Measurements from ENCODE around the gene ZNF440.
"Not testable (repeated sequence)": the region's sequence is repeated elsewhere in the genome, so short reads cannot be mapped to it uniquely, and the experiment has no call there.

Gene ZNF440

DNA sequence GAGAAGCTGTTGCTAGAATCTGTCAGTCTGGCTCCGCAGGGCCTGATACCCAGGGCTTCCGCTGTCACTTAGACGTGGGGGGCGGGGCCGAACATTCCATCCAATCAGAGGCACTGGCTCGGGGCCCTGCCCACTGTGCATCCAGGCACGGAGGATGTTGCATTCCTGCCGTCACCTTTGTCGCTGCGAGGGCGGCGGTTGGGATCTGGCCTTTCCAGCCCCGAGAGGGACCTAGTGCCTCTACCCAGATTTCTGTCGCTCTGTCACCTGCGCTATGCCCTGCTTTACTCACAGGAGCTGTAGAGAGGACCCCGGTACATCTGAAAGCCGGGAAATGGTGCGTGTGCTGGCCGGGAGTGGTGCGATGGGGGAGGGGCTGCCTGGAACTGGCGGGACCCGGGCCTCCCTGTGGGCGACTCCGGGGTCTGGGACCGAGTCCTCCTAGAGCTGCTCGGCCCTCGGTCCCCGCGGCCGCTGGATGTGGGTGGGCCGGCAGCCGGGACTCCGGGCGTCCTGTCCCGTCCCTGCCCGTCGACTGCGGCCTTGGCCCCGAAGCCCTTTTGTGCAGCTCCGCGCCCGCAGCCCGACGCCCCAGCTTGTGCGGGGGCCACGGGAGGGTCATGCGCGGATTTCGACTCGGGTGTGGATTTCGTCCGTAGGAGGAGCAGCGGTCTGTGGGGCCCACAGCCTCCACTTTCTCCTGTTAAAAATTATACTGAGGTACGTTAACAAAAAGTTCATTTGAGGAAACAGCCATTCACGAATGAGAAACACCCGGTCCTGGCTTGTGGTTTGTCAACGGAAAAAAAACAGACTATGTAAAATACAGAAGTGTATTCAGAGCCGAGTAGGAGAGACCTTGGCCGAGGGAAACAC, 34.8 kb downstream of the ZNF440 start, which contains the start of gene ZNF439:
ZNF439 (plus strand) TSS at position 133 of the 876 bp plus-strand sequence; CDS start at position 275, 142 bp downstream.
- peaks cover 31% of the 10 kb centered on the region for H3K9me3 Mint-ChIP-seq
- H3K36me3 Mint-ChIP-seq (ENCODE audit: low read depth), result peaks cover 30% of the 10 kb centered on the region
- DNase-seq (ENCODE audit: low spot score), result peak; percentile 83
- peaks cover 12% of the 10 kb centered on the region for H3K4me1 Mint-ChIP-seq (ENCODE audit: low read depth)
- H3K27me3 Mint-ChIP-seq (ENCODE audit: low read depth), result no peaks in the 10 kb centered on the region
- peak within 1 kb of the TSS; percentile 89 for H3K4me3 Mint-ChIP-seq
- H3K27ac Mint-ChIP-seq, result peak within 1 kb of the TSS; percentile 84

DNA sequence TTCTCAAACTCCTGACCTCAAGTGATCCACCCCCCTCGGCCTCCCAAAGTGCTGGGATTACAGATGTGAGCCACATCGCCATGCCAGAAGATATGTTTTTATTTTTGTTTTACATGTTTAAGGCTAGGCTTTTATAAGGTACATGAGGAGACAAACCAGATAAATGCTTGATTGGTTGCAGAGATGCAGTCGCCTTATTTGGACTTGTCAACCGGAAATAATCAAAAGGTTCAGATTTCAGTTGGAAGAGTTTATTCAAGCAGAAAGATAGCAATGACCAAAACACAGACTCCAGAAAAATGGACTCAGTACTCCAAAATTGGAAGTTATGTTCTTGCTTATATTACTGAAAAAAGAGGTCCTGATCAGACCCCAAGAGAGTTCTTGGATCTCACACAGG, 36.2 kb downstream of the ZNF440 start:
- Mint-ChIP-seq H3K9me3 (peaks cover 34% of the 10 kb centered on the region), H3K36me3 (ENCODE audit: low read depth) (peaks cover 40% of the 10 kb centered on the region), H3K4me1 (ENCODE audit: low read depth) (peaks cover 12% of the 10 kb centered on the region)
- DNase-seq (ENCODE audit: low spot score); H3K27ac Mint-ChIP-seq; H3K27me3 Mint-ChIP-seq (ENCODE audit: low read depth); H3K4me3 Mint-ChIP-seq: not testable (repeated sequence)

DNA sequence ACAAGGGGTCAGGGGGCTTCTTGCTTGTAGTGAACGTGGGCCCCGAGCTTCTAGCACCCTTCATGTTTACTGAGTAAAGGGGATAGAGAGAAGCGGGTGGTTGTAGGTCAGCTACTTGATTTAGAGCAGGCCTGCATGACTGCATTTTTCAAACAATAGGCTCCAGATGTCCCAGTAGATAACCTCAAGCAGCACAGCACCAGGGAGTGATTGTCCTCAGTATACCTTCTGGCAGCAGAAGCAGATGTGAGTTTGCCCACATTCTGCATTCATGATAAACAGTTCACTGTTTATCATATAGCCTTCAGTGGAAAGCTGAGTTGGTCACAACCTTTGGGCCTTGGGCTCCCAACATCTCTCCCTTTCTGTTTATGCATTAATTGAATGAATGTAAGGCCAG, 39.3 kb downstream of the ZNF440 start:
- H3K4me1 Mint-ChIP-seq (ENCODE audit: low read depth), result peaks cover 9% of the 10 kb centered on the region
- peaks cover 54% of the 10 kb centered on the region for H3K9me3 Mint-ChIP-seq
- DNase-seq (ENCODE audit: low spot score), result no peak
- H3K27me3 Mint-ChIP-seq (ENCODE audit: low read depth), result no peaks in the 10 kb centered on the region
- no peak overlapping the region for H3K4me3 Mint-ChIP-seq
- peaks cover 50% of the 10 kb centered on the region for H3K36me3 Mint-ChIP-seq (ENCODE audit: low read depth)
- H3K27ac Mint-ChIP-seq, result no peak overlapping the region

DNA sequence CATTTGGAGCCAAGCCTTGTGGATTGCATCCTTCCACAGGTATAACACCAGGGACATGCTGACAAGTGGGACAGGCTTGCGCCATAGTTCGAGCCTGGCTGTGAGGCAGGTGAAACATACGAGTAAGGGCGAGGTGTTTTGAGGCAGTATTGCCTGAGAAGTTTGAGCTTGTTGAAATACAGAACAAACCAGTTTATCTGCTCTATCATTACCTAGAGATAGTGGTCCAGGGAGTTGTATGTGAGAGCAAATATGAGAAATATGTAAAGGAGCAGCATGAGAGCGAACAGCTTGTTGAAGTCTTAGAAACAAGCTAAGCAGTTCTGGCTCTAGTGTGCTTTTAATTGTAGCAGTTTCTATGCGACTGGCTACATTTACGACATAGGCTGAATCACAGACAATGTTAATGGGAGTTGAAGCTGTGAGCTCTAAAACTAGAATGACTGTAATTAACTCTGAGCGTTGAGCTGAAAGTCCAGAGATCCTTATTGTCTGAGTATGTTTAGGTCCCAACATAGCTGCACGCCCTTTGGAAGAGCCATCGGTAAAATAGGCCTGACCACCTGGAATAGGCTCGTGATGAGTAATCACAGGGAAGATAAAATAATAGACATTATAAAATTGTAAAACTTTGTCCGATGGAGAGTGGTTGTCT, 42.6 kb downstream of the ZNF440 start:
- Mint-ChIP-seq H3K4me3 (no peak overlapping the region), H3K9me3 (peaks cover 74% of the 10 kb centered on the region), H3K27me3 (ENCODE audit: low read depth) (no peaks in the 10 kb centered on the region), H3K36me3 (ENCODE audit: low read depth) (peaks cover 31% of the 10 kb centered on the region), H3K27ac (no peak overlapping the region), H3K4me1 (ENCODE audit: low read depth) (no peaks in the 10 kb centered on the region)
- no peak for DNase-seq (ENCODE audit: low spot score)

DNA sequence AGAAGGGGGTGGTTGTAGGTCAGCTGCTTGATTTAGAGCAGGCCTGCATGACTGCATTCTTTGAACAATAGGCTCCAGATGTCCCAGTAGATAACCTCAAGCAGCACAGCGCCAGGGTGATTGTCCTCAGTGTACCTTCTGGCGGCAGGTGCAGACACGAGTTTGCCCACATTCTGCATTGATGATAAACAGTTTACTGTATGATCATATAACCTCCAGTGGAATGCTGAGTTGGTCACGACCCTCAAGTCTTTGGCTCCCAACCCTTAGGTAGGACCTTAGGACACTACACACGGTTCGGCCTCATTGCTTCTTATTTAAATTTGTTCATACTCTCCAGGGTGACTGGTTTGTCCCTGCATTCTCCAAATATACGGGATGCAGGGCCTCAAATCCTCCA, 46.6 kb downstream of the ZNF440 start:
- Mint-ChIP-seq H3K36me3 (ENCODE audit: low read depth) (peaks cover 38% of the 10 kb centered on the region), H3K4me3 (no peak overlapping the region), H3K27ac (no peak overlapping the region), H3K27me3 (ENCODE audit: low read depth) (no peaks in the 10 kb centered on the region), H3K9me3 (peaks cover 87% of the 10 kb centered on the region), H3K4me1 (ENCODE audit: low read depth) (no peaks in the 10 kb centered on the region)
- no peak for DNase-seq (ENCODE audit: low spot score)

DNA sequence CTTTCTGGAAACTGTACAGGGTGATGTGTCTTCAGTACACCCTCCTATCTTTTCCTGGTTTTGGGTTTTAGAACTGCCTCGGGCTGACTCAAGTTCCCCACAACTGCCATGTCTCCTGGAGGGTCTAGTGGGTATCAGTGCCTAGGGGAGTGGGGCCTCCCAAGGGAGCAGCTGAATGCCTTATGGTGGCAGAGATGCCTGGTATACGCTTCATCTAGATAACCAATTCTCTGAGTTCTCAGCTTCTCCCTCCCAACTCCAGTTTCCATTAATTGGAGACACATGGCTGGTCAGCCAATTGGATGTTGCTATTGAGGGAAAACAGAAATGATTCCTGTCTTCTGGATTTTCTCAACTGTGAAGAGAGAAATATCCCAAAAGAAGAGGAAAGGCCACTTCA, 47.2 kb downstream of the ZNF440 start:
- Mint-ChIP-seq H3K4me1 (ENCODE audit: low read depth) (no peaks in the 10 kb centered on the region), H3K36me3 (ENCODE audit: low read depth) (peaks cover 39% of the 10 kb centered on the region), H3K27ac (no peak overlapping the region), H3K4me3 (no peak overlapping the region), H3K9me3 (peaks cover 84% of the 10 kb centered on the region), H3K27me3 (ENCODE audit: low read depth) (no peaks in the 10 kb centered on the region)
- no peak for DNase-seq (ENCODE audit: low spot score)

DNA sequence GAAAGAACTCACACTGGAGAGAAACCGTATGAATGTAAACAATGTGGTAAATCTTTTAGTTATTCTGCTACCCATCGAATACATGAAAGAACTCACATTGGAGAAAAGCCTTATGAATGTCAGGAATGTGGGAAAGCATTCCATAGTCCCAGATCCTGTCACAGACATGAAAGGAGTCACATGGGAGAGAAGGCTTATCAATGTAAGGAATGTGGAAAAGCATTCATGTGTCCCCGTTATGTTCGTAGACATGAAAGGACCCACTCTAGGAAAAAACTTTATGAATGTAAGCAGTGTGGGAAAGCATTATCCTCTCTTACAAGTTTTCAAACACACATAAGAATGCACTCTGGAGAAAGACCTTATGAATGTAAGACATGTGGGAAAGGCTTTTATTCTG, 53.7 kb downstream of the ZNF440 start:
- not testable (repeated sequence) for H3K27ac Mint-ChIP-seq; H3K4me3 Mint-ChIP-seq; H3K4me1 Mint-ChIP-seq (ENCODE audit: low read depth); DNase-seq (ENCODE audit: low spot score); H3K27me3 Mint-ChIP-seq (ENCODE audit: low read depth)
- H3K9me3 Mint-ChIP-seq, result peaks cover 76% of the 10 kb centered on the region
- peaks cover 54% of the 10 kb centered on the region for H3K36me3 Mint-ChIP-seq (ENCODE audit: low read depth)

DNA sequence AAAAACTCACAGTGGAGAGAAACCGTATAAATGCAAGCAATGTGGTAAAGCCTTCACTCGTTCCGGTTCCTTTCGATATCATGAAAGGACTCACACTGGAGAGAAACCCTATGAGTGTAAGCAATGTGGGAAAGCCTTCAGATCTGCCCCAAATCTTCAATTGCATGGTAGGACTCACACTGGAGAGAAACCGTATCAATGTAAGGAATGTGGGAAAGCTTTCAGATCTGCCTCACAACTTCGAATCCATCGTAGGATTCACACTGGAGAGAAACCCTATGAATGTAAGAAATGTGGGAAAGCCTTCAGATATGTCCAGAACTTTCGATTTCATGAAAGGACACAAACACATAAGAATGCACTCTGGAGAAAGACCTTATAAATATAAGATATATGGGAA, 54.1 kb downstream of the ZNF440 start:
- no peak for DNase-seq (ENCODE audit: low spot score)
- Mint-ChIP-seq H3K27ac (no peak overlapping the region), H3K4me1 (ENCODE audit: low read depth) (no peaks in the 10 kb centered on the region), H3K36me3 (ENCODE audit: low read depth) (peaks cover 52% of the 10 kb centered on the region), H3K9me3 (peaks cover 73% of the 10 kb centered on the region), H3K27me3 (ENCODE audit: low read depth) (no peaks in the 10 kb centered on the region), H3K4me3 (no peak overlapping the region)

DNA sequence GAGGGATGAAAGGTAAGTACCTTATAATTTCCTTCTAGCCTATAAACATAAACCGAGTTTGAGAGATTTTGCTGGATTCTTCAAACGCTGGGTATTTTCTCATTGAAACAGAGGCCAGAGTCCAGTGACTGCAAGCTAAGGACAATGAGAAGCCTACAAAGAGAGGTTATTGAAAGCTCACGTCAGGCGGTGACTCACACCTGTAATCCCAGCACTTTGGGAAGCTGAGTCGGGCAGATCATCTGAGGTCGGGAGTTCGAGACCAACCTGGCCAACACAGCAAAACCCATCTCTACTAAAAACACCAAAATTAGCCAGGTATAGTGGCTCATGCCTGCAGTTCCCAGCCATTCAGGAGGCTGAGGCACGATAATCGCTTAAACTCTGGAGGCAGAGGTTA, 58.6 kb downstream of the ZNF440 start:
- Mint-ChIP-seq H3K4me1 (ENCODE audit: low read depth) (no peaks in the 10 kb centered on the region), H3K4me3 (no peak overlapping the region), H3K27me3 (ENCODE audit: low read depth) (no peaks in the 10 kb centered on the region), H3K36me3 (ENCODE audit: low read depth) (peaks cover 18% of the 10 kb centered on the region), H3K9me3 (peaks cover 53% of the 10 kb centered on the region), H3K27ac (no peak overlapping the region)
- no peak for DNase-seq (ENCODE audit: low spot score)

DNA sequence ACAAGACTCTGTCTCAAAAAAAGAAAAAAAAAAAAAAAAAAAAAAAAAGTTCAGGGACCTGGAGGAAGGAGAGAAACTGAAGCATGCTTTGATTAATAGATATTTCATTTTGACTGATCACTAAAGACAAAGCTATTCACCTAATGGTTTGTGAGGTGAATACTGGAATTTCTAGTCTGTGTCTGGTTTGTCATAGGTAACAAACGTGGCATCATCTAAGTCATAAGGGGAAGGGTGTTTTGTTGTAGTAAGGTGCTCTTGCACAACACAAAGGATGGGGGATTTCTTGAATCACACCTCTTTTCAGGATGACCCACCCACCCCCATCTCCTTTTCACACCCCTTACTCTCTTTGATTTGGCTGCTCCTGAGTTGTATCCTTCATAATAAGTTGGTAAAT, 59.7 kb downstream of the ZNF440 start:
- Mint-ChIP-seq H3K27me3 (ENCODE audit: low read depth) (no peaks in the 10 kb centered on the region), H3K4me1 (ENCODE audit: low read depth) (no peaks in the 10 kb centered on the region), H3K27ac (no peak overlapping the region), H3K4me3 (no peak overlapping the region), H3K9me3 (peaks cover 41% of the 10 kb centered on the region), H3K36me3 (ENCODE audit: low read depth) (peaks cover 6% of the 10 kb centered on the region)
- no peak for DNase-seq (ENCODE audit: low spot score)

DNA sequence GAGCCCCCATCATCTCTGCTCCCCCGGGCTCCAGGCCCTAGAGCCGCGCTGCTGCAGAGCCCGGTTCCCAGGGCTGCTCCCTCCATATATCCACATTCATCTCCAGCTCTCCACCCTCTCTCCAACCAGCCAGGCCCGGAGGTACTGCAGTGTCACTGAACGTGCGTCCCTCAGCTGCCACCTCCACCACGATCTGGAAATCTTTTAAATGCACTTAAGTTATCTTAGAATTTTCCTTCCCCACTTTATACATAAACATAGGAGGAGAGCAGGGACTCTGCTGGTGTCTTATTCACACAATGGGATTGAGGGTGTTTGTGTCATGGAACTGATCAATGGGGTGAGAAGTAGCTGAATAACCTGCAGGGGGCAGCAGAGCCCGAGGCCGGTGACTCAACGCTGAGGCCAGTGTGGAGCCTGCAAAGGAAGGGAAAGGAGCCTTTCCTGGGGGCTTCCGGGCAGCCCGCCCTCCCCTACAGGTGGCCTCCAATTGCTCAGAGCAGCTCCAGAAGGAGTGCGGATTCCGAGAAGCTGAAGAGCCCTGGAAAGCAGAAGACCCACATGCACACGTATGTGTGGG, 65.7 kb downstream of the ZNF440 start:
- H3K27me3 Mint-ChIP-seq (ENCODE audit: low read depth); H3K4me1 Mint-ChIP-seq (ENCODE audit: low read depth); H3K36me3 Mint-ChIP-seq (ENCODE audit: low read depth); H3K4me3 Mint-ChIP-seq; H3K27ac Mint-ChIP-seq: not testable (repeated sequence)
- H3K9me3 Mint-ChIP-seq, result peaks cover 13% of the 10 kb centered on the region
- DNase-seq (ENCODE audit: low spot score), result peak; percentile 10

DNA sequence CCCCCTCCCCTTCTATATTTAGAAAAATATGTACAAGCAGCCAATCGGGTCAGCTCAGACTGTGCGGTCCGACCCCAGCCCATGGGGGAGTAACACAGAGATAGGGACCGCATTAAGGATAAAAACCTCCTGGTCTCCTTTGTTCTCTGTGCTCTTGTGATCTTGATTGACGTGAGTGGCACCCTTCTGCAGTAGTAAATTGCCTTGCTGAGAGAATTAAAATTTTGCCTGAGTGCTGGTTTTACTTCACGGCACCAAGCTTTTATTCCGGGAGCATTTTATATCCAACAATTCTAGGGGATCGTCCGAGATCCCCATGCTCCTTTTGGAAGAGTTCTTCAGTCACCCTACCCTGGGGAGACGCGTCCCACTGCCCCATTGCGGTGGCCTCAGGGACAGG, 66.5 kb downstream of the ZNF440 start:
- no peaks in the 10 kb centered on the region for H3K27me3 Mint-ChIP-seq (ENCODE audit: low read depth)
- no peak for DNase-seq (ENCODE audit: low spot score)
- H3K36me3 Mint-ChIP-seq (ENCODE audit: low read depth), result no peaks in the 10 kb centered on the region
- H3K4me1 Mint-ChIP-seq (ENCODE audit: low read depth), result peaks cover 2% of the 10 kb centered on the region
- no peak overlapping the region for H3K27ac Mint-ChIP-seq
- no peak overlapping the region for H3K4me3 Mint-ChIP-seq
- peaks cover 11% of the 10 kb centered on the region for H3K9me3 Mint-ChIP-seq

DNA sequence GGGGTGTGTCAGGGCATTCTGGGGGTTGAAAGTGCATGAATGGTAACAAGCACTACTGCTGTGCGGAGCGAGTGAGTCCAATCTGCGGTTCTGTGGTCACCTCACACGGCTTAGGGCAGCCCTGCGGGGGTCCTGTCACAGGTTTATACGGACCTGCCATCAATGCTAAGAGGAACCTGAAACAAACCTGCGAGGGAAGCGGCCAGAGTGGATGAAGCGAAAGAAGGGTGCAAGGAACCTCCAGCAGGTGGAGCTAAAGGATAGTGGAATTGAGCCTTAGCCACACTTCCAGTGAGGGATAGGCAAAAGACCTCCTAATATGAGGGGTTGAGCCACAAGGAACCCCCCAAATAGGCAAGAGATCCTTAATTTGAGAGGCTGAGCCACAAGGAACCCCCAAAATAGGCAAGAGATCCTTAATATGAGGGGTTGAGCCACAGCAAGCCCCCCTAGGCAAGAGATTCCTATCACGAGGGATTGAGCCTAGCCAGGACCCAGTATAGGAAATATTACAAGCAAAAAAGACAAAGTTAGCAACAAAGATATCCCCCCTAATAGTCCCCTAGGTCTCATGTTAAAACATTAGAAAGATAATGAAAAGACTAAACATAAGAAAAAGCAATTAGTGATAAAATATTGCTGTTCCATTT, 67.2 kb downstream of the ZNF440 start:
- Mint-ChIP-seq H3K36me3 (ENCODE audit: low read depth) (no peaks in the 10 kb centered on the region), H3K4me3 (no peak overlapping the region), H3K27me3 (ENCODE audit: low read depth) (no peaks in the 10 kb centered on the region), H3K4me1 (ENCODE audit: low read depth) (peaks cover 2% of the 10 kb centered on the region), H3K27ac (no peak overlapping the region), H3K9me3 (peaks cover 9% of the 10 kb centered on the region)
- DNase-seq (ENCODE audit: low spot score), result peak; percentile 27

DNA sequence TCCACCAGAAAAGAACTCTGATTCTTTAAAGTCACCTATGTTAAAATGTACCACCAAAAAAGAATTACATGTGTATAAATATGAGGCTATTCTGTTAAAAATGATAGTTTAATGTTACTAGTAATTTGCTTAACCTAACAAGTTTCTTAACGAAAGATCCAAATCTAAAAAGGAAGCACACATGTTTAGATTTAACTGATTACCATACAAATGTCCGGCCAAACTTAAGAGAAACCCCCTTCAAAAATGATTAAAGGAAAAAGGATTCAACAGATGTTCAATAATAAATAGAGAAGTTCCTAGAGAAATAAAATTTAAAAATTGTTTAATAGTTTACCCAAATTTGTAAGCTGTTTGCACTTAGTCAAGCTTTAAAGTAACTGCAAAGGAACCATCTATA, 68.5 kb downstream of the ZNF440 start:
- no peaks in the 10 kb centered on the region for H3K27me3 Mint-ChIP-seq (ENCODE audit: low read depth)
- no peak overlapping the region for H3K27ac Mint-ChIP-seq
- no peaks in the 10 kb centered on the region for H3K36me3 Mint-ChIP-seq (ENCODE audit: low read depth)
- H3K9me3 Mint-ChIP-seq, result peaks cover 9% of the 10 kb centered on the region
- H3K4me1 Mint-ChIP-seq (ENCODE audit: low read depth), result peaks cover 5% of the 10 kb centered on the region
- no peak for DNase-seq (ENCODE audit: low spot score)
- no peak overlapping the region for H3K4me3 Mint-ChIP-seq

Data from T-helper 2 cell treated with Interferon-gamma antibody and Interleukin-4, amounts not matched to agents 5 μg/mL and 100 μg/mL, for 36 hours (primary cell).